ENCODE measurements around the gene FADS2. TPM values are rescaled to one million over a fixed set of nuclear protein-coding genes. Genes with fewer than 3 reads are reported as not detected.

FADS2 gene
- total RNA-seq, 1 donor from 2014 or later = 46.2 TPM

GRCh38 chr11:61886643-61887042 lies 58.5 kb downstream of the FADS2 start:
- DNase-seq (ENCODE audit: low spot score) = no peak

- DNase-seq (ENCODE audit: low spot score) = peak; percentile 76
Measured at GRCh38 chr11:61887839-61888494, 59.9 kb downstream of the FADS2 start.

GRCh38 chr11:61888590-61888989 lies 60.5 kb downstream of the FADS2 start:
- DNase-seq (ENCODE audit: low spot score) = no peak

GRCh38 chr11:61889831-61890230 lies 61.7 kb downstream of the FADS2 start:
- DNase-seq (ENCODE audit: low spot score) = no peak

- DNase-seq (ENCODE audit: low spot score) = no peak
Measured at GRCh38 chr11:61890529-61891330, 62.6 kb downstream of the FADS2 start.

GRCh38 chr11:61891331-61892084 lies 63.4 kb downstream of the FADS2 start, which contains the start of gene FADS3:
FADS3 (minus strand) TSS chr11:61891545; CDS start chr11:61891381, 164 bp downstream.
- peak; percentile 78 for DNase-seq (ENCODE audit: low spot score)

- DNase-seq (ENCODE audit: low spot score) = no peak
Measured at GRCh38 chr11:61892085-61892370, 63.9 kb downstream of the FADS2 start.

- DNase-seq (ENCODE audit: low spot score) = peak; percentile 89
Measured at GRCh38 chr11:61893981-61894380, 65.9 kb downstream of the FADS2 start.

- DNase-seq (ENCODE audit: low spot score) = no peak
Measured at GRCh38 chr11:61895046-61895717, 67.1 kb downstream of the FADS2 start.

GRCh38 chr11:61895718-61896059 lies 67.6 kb downstream of the FADS2 start:
- DNase-seq (ENCODE audit: low spot score) = no peak

GRCh38 chr11:61896665-61897386 lies 68.7 kb downstream of the FADS2 start:
- DNase-seq (ENCODE audit: low spot score) = no peak

GRCh38 chr11:61897387-61898246 lies 69.5 kb downstream of the FADS2 start:
- DNase-seq (ENCODE audit: low spot score) = peak; percentile 44

- no peak for DNase-seq (ENCODE audit: low spot score)
Measured at GRCh38 chr11:61898247-61898582, 70.1 kb downstream of the FADS2 start.

GRCh38 chr11:61899146-61899841 lies 71.2 kb downstream of the FADS2 start:
- peak; percentile 67 for DNase-seq (ENCODE audit: low spot score)

GRCh38 chr11:61900251-61900650 lies 72.2 kb downstream of the FADS2 start:
- no peak for DNase-seq (ENCODE audit: low spot score)

GRCh38 chr11:61901397-61901796 lies 73.3 kb downstream of the FADS2 start:
- no peak for DNase-seq (ENCODE audit: low spot score)

- no peak for DNase-seq (ENCODE audit: low spot score)
Measured at GRCh38 chr11:61902313-61902712, 74.2 kb downstream of the FADS2 start.

GRCh38 chr11:61903845-61904244 lies 75.7 kb downstream of the FADS2 start:
- DNase-seq (ENCODE audit: low spot score) = no peak

GRCh38 chr11:61904539-61905048 lies 76.5 kb downstream of the FADS2 start:
- DNase-seq (ENCODE audit: low spot score) = no peak
